SKM-1 (cell line): Measurements from ENCODE around the gene CLTCL1.

ENCODE experiments used
- DNase-seq: peaks from one replicate; lab custom pipeline; 2025; ENCODE audit not compliant: unreplicated experiment; lab: John Stamatoyannopoulos, UW

Gene CLTCL1

GRCh38 chr22:19134176-19134831, 157.2 kb downstream of the CLTCL1 start:
- no peak for DNase-seq

GRCh38 chr22:19133561-19133960, 158.0 kb downstream of the CLTCL1 start:
- DNase-seq, result no peak

GRCh38 chr22:19132693-19133400, 158.7 kb downstream of the CLTCL1 start:
- DNase-seq, result no peak

- no peak for DNase-seq
Measured at GRCh38 chr22:19132153-19132552, 159.4 kb downstream of the CLTCL1 start.

- no peak for DNase-seq
Measured at GRCh38 chr22:19131685-19132015, 159.9 kb downstream of the CLTCL1 start.

GRCh38 chr22:19130959-19131684, 160.4 kb downstream of the CLTCL1 start, which contains the start of gene TSSK2:
TSSK2 (plus strand) TSS chr22:19131308; CDS start chr22:19131400, 92 bp downstream.
- no peak for DNase-seq

- no peak for DNase-seq
Measured at GRCh38 chr22:19129871-19130270, 161.6 kb downstream of the CLTCL1 start.
